Fibroblast of skin of right quadriceps (primary cell): ENCODE measurements around the gene CCR5AS.
"Not testable (repeated sequence)": the region's sequence is repeated elsewhere in the genome, so short reads cannot be mapped to it uniquely, and the experiment has no call there.

Source experiments
- DNase-seq: peaks from one replicate; pipeline ENCODE4 v3.0.0-alpha.2; 2013

CCR5AS gene

GRCh38 chr3:46427916-46428833, 21.3 kb upstream of the CCR5AS start:
- no peak for DNase-seq

GRCh38 chr3:46427404-46427803, 20.5 kb upstream of the CCR5AS start:
- DNase-seq: not testable (repeated sequence)

DNA sequence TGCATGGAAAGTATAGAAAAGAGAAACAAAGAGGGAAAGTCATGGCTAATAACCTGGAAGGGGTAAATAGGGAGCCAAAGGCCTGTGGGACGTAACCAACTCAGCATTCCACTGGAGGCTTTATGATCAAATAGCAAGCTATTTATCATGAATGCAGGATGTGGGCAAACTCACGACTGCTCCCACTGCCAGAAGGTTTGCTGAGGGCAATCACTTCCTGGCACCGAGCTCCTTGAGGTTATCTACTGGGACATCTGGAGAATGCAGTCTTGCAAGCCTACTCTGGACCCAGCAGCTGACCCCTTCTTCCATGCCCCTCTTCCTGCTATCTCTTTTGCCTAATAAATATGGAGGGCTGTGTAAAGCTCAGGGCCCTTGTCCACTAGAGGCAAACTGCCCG, 19.6 kb upstream of the CCR5AS start:
- DNase-seq: not testable (repeated sequence)

- DNase-seq: no peak
Observed at GRCh38 chr3:46423588-46423987, 16.7 kb upstream of the CCR5AS start.

DNA sequence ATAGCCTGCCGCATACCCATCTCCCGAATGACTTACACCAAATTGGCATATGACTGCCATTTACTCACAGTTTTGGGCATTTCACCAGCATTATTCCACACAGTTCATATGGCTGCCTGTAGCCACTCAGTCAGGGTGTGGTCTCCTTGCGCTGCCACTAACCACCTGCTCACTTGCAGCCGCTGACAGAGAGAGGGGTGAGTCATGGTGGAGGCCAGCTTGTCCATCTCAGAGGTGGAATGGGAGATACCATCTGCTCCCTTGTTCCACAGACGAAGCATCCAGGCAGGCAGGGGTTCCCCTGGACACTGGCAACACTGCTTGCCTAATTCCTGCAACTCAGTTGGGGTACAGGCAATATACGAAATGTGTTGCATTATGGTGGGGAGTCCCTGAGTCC, 15.8 kb upstream of the CCR5AS start:
- no peak for DNase-seq

- no peak for DNase-seq
Observed at GRCh38 chr3:46420931-46421330, 14.1 kb upstream of the CCR5AS start.

DNA sequence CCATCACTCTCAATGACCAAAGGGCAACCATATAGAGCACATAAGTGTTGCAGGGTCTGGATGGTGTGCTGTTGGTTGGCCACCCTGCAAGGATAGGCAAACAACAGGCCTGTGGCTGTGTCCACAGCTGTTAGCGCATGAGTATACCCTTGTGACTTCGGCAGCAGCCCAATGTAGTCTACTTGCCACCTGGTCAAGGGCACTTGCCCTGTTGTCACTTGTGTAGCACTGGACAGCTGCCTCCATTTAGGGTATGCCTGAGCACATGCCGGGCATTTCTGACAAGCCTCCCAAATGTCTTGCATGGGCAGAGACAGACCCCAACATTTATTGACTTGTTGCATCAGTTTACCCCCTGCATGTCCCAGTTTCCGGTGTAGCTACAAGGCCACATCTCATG, 12.9 kb upstream of the CCR5AS start:
- no peak for DNase-seq

DNA sequence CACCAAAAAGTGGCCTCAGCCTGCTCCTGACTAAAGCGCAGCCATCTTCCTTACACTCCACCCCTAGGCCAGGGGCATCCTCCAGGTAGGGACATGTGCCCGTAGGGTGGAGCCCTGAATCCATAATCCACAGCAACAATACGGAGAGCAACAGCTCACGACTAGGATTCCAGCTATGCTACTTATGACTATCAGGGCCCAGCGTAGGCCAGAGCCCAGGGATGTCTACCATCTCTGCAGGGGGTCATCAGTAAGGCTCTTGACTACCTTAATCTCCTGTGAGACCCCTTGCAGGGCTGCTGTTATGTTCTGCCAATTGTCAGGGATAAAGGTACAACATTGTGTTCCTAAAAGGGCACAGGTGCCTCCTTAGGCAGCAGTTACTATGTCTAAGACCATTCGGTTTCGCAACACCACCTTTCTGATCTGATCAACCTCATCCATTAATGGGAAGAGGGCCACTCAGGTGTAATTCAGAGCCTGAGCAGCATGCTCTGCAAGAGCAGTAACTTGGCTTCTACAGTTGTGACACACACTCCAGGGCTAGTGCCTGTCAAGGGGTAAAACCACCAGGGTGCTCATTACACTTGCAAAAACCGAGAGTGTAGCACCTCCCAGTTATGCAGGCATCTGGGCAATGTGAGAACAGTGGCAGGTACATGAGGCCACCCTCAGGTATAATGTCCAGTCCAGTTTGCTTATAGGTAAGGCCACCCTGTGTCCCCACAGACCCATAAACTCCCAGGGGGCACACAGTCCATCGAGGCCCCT, 11.2 kb upstream of the CCR5AS start:
- DNase-seq: no peak

- no peak for DNase-seq
Observed at GRCh38 chr3:46416811-46417510, 10.1 kb upstream of the CCR5AS start.

DNA sequence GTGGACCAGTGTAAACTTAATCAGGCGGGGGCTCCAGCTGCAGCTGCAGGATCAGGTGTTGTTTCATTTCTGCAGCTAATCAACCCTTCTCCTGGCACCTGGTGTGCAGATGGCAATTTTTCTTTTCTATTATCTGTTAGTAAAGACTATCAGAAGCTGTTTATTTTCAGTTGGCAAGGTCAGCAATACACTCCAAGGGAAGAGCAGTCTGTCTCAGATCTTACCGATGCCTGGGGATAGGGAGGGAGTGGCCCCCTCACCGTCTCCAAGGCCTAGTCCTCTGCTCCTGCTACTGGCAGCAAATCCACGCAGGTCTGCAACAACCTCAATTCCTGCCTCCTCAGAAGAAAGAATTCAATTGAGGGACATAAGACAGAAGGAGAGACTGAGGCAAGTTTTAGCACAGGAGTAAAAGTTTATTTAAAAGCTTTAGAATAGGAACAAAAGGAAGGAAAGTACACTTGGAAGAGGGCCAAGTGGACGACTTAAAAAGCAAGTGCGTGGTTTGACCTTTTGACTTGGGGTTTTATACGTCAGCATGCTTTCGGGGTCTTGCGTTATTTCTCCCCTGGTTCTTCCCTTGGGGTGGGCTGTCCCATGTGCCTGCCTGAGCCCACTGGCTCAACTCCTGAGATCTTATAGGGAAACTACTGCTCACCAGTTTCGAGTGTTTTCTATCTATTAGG, 9.4 kb upstream of the CCR5AS start:
- no peak for DNase-seq

DNA sequence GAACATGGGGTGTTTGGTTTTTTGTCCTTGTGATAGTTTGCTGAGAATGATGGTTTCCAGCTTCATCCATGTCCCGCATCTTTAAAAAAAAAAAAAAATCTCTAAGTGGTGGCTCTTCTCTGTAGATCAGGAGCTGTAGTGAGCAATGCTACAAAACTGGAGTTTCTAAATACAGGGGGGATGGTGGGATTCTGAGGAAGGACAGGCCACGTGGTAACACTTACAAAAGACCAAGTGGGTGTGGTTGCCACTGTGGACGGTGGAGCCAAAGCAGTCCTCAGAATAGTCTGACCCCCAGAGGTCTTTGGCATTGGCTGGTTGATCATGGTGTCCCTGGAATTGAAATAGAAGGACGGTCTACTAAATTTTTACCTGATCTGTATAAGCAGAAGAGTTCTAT, 7.9 kb upstream of the CCR5AS start:
- DNase-seq: no peak

DNA sequence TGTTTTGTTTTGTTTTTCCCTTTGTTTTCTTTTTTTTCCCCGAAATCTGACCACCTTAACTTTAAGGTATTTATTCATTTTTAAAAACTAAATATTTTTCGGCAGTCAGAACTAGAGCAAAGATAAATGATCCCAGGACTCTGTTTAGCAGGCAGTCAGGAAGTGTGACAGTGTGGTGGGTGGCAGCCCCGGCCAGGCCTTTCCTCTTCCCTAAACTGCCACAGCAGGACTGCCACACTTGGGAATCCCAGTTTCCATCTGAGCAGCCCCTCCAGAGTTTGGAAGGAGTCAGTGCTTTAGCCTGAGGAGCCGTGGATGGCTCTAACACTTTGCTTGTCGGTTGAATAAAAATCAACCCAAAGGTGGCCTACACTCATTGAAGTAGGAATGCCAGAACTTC, 7.1 kb upstream of the CCR5AS start:
- no peak for DNase-seq

DNA sequence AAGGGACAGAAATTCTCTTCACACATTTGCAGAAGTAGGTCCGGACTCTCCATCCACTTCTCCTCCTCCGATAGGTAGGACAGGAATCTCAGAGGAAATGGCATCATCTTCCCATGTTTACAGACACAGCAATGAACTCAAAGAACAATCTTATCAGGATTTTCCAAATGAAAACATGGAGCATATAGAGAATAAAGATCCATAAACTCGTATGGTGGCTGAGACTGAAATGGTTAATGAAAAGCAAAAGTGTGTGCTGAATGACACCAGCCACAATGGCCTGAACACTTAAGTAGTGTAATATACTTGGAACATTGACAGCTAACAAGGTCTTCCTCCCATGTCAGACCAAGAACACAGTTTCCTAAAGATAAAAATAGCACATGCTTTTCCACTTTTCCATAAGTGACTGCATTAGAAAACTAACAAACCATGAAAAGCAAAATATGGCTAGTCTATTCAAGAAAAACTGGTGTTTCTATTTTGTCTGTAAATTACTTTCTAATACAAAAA, 6.0 kb upstream of the CCR5AS start:
- DNase-seq: no peak

GRCh38 chr3:46411271-46411670, 4.4 kb upstream of the CCR5AS start:
- no peak for DNase-seq

- no peak for DNase-seq
Observed at GRCh38 chr3:46410669-46411068, 3.8 kb upstream of the CCR5AS start.

DNA sequence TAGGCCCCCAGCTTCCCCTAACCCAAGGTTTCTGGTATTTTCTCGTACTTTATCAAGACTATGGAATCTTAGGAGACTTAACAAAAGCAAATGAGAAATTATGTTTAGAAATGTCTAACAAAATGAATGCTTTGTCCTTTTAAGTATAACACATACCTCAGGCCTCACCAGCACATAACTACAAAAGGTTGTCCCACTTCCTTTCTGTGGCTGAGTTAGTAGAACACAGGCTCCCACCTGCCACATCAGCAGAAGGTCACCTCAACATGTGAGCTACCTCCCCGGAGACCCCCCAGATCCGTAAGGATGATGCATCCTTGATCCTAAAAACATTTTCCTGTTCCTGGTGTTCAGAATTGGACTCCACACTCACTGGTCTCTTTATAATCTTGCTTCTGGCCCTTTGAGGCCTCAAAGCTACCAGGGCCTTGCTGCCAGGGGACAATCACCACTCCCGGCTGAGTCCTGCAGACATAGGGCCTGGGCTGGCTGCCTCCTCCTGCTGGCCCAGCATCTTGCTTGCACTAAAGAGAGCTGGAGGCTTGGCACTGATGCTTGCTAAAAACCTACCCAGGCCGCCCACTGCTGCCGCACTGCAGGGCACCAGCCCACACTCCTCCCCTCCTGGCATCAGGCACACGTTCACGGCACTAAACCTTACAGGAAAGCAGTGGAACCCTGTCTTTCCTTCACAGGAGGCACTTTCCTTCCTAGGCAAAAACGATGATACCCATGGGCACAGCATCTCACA, 3.0 kb upstream of the CCR5AS start:
- no peak for DNase-seq

GRCh38 chr3:46408853-46409252, 2.0 kb upstream of the CCR5AS start:
- DNase-seq: no peak

- no peak for DNase-seq
Observed at GRCh38 chr3:46407970-46408369, 1.1 kb upstream of the CCR5AS start.

DNA sequence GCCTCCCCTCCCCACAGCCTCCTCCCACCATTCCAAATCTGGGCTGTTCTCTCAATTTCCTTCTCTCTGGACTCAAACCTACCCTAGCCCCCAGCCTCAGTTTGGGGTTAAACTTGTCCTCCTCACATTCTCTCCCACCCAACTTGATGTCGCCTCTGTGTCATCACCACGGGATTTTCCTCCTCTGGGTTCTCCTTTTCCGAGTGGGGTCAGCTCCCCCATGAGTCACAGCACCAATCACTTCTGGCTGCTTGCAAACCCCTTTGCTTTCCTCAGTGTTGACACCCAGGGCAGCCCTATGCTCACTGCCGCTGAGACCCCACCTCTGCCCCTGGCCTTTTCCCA, 451 bp downstream of the CCR5AS start:
- no peak for DNase-seq

DNA sequence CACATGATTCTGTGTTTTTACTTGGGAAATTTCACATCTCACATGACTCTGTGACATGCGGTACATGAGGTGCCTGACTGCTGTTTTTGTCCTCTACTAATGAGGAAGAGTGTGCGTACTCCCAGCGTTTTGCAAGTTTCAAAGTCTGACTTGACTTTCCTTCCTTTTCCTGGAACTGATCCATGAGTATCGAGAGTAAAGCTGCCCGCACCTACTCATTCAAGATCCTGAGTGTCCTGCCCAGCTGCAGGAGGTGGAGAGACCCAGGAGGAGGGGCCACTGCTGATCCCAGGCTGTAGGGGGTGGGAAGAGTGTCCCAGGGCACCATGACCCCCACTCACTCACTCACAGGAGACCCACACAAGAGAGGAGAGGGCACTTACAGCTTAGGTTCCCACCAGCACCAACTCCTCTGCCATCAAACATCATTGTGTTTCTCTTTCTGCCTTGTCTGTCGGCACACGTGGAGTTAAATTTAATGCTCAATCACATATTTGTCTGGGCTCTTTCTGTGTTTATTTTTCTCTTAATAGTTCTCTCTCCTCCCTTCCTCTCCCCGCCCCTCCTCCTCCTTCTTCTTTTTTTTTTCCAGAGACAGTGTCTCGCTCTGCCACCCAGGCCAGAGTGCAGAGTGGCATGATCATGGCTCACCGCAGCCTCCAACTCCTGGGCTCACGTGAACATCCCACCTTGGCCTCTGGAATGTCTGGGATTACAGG, 1.4 kb downstream of the CCR5AS start:
- DNase-seq: no peak

DNA sequence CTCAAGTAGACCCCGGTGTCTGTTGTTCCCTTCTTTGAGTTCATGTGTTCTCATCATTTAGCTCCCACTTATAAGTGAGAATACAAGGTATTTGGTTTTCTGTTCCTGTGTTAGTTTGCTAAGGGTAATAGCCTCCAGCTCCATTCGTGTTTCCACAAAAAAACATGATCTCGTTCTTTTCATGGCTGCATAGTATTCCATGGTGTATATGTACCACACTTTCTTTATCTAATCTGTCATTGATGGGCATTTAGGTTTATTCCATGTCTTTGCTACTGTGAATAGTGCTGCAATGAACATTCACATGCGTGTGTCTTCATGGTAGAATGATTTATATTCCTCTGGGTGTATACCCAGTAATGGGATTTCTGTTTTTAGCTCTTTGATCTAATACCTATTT, 4.0 kb downstream of the CCR5AS start:
- not testable (repeated sequence) for DNase-seq
